Mesothelial cell of epicardium (in vitro differentiated cells): Measurements from ENCODE around the gene ADH1A. TPM values are rescaled to one million over a fixed set of nuclear protein-coding genes. Genes with fewer than 3 reads are reported as not detected.

ENCODE experiments used
- DNase-seq, 2 experiments: peaks; one replicate each; pipeline ENCODE4 v3.0.0; 2021; ENCODE audit warnings: low spot score in 2 of 2; ENCODE audit not compliant: unreplicated experiment in 2 of 2
- H3K27ac Mint-ChIP-seq: 2 replicates; pipeline ENCODE4 v1.8.0; 2021; ENCODE audit warnings: mixed read lengths
- H3K27me3 Mint-ChIP-seq: 2 replicates; pipeline ENCODE4 v1.8.0; 2021; ENCODE audit warnings: low read depth, mixed read lengths
- H3K36me3 Mint-ChIP-seq: 2 replicates; pipeline ENCODE4 v1.8.0; 2021; ENCODE audit warnings: mixed read lengths
- H3K4me1 Mint-ChIP-seq: 2 replicates; pipeline ENCODE4 v1.8.0; 2021; ENCODE audit warnings: mixed read lengths
- H3K4me3 Mint-ChIP-seq: 2 replicates; pipeline ENCODE4 v1.8.0; 2021; ENCODE audit warnings: mild to moderate bottlenecking, moderate library complexity, mixed read lengths
- H3K9me3 Mint-ChIP-seq: 2 replicates; pipeline ENCODE4 v1.8.0; 2021; ENCODE audit warnings: mixed read lengths
- CTCF ChIP-seq: fragments of 200-600 bp; sonication (generic); IDR thresholded peaks from one replicate; pipeline ENCODE4 v1.5.0; 2021; ENCODE audit warnings: antibody characterized with exemption; ENCODE audit not compliant: unreplicated experiment
- total RNA-seq: library from RNA; stranded (reverse); gene quantifications from 3 replicates; pipeline ENCODE4 v1.2.1, GENCODE V29; 2021

ADH1A gene
- total RNA-seq, 1 donor from 2014 or later: not detected

DNA sequence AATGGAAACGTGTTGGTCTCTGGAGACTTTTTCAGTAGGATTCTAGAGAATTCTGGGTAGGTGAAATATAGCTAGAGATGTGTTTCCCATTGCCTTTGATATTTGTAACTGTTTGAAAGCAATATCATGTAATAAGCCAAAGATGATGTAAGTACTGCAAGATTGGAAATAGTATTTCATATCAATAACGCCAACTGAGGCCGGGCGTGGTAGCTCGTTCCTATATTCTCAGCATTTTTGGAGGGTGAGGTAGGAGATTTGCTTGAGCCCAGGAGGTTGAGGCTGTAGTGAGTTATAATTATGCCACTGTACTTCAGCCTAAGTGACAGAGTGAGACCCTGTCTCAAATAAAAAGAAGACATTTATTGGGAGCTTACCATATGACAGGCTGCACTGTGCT lies 9.5 kb downstream of the ADH1A start:
- H3K36me3 Mint-ChIP-seq: no peaks in the 10 kb centered on the region
- no peaks in the 10 kb centered on the region for H3K27me3 Mint-ChIP-seq
- H3K27ac Mint-ChIP-seq: no peak overlapping the region
- no peaks in the 10 kb centered on the region for H3K9me3 Mint-ChIP-seq
- DNase-seq: no peak
- TF ChIP-seq CTCF: no peak
- H3K4me1 Mint-ChIP-seq: no peaks in the 10 kb centered on the region
- H3K4me3 Mint-ChIP-seq: no peak overlapping the region

DNA sequence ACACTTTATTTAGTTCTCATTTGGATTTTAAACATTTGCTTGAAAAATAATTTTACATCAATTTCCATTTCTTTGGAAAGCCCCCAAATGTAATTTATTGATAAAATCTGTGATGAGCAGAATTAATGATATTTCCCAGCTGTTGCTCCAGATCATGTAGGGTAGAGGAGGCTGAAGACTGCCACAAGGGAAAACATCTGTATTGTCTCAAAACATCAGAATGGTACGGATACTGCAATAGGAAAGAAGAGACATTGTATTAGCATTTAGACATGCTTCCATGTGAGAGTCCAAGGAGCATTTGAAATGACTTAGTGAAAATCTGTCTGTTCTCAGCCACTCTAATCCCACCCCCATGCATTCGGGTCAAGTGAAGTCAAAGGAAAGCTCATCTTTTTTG lies 14.4 kb downstream of the ADH1A start:
- H3K4me3 Mint-ChIP-seq: no peak overlapping the region
- no peak for TF ChIP-seq CTCF
- H3K4me1 Mint-ChIP-seq: no peaks in the 10 kb centered on the region
- no peaks in the 10 kb centered on the region for H3K27me3 Mint-ChIP-seq
- no peak for DNase-seq
- no peaks in the 10 kb centered on the region for H3K9me3 Mint-ChIP-seq
- H3K27ac Mint-ChIP-seq: no peak overlapping the region
- H3K36me3 Mint-ChIP-seq: no peaks in the 10 kb centered on the region

DNA sequence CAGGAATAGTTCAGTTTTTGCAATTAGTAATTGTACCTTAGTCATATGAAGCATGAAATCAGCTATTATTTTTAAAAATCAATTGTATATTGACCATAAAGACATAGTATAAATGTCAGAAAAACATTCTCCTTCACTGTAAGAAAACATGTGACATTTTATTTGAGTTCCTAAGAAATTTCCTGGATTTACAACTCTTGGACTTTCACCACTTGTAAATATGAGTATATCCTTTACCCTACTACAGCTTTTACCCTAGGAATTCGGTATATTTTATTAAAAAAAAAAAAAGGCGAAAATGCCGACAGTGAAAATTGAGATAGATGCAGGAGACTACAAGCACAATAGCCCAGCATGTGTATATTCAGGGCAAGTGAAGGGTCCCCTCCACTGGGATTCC lies 14.9 kb downstream of the ADH1A start:
- DNase-seq: no peak
- H3K36me3 Mint-ChIP-seq: no peaks in the 10 kb centered on the region
- H3K4me1 Mint-ChIP-seq: no peaks in the 10 kb centered on the region
- no peak overlapping the region for H3K4me3 Mint-ChIP-seq
- no peak for TF ChIP-seq CTCF
- no peaks in the 10 kb centered on the region for H3K27me3 Mint-ChIP-seq
- H3K9me3 Mint-ChIP-seq: no peaks in the 10 kb centered on the region
- H3K27ac Mint-ChIP-seq: no peak overlapping the region

DNA sequence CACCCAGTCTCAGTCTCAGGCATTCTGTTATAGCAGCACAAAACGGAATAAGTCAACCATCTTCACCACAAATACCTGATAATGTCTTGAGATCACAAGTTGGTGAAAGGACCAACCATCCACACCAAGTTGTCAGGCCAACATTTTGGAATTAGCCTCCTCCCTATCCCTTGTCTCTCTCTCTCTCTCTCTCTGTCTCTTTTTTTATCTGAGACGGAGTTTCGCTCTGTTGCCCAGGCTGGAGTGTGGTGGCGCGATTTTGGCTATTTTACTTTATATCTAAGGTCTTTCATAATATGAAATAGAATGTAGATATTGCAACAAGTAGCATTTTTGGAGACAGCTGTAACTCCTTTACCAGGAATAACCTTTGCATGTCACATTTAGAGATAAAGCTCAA lies 15.7 kb downstream of the ADH1A start:
- no peaks in the 10 kb centered on the region for H3K4me1 Mint-ChIP-seq
- no peak overlapping the region for H3K27ac Mint-ChIP-seq
- H3K36me3 Mint-ChIP-seq: no peaks in the 10 kb centered on the region
- TF ChIP-seq CTCF: no peak
- H3K4me3 Mint-ChIP-seq: no peak overlapping the region
- H3K27me3 Mint-ChIP-seq: no peaks in the 10 kb centered on the region
- H3K9me3 Mint-ChIP-seq: no peaks in the 10 kb centered on the region
- DNase-seq: no peak

DNA sequence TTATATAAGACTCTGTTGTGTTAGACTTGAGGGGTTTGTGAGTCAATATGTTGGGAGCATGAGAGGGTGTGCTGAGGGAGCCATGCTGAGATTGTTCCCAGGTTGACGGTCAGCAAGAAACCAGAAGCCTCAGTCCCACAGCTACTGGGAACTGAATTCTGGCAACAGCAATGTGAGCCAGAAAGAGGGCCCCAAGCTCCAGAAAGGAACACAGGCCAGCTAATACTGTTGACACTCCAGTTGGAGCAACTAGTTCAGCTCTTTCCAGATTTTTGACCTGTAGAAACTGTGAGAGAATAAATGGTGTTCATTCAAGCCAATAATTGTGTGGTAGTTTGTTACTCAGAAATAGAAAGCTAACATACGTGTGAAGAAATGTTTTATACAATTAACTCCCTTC lies 17.1 kb downstream of the ADH1A start:
- Mint-ChIP-seq H3K9me3 (peaks cover 5% of the 10 kb centered on the region), H3K27me3 (no peaks in the 10 kb centered on the region), H3K4me3 (no peak overlapping the region), H3K27ac (no peak overlapping the region), H3K4me1 (no peaks in the 10 kb centered on the region), H3K36me3 (peaks cover 4% of the 10 kb centered on the region)
- DNase-seq: no peak
- no peak for TF ChIP-seq CTCF

DNA sequence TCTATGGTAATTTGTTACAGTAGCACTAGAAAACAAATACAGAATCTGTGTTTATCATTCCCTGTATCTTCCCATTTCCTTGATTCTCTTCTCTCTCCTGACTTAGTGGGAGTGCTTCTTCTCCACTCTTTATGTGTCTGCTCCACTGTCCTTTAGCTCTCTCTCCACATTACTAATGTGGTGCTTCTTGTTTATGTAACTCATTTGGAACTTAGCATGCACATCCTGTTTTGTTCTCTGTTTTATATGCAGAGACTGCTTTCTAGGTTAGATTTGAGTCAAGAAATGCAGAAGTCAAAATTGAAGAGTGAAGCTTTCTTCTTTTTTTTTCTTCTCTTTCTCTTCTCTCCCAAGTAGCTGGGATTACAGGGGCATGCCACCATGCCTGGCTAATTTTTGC lies 25.9 kb downstream of the ADH1A start:
- no peak for TF ChIP-seq CTCF
- H3K27ac Mint-ChIP-seq: no peak overlapping the region
- no peak for DNase-seq
- H3K9me3 Mint-ChIP-seq: peaks cover 30% of the 10 kb centered on the region
- no peaks in the 10 kb centered on the region for H3K4me1 Mint-ChIP-seq
- no peaks in the 10 kb centered on the region for H3K27me3 Mint-ChIP-seq
- H3K36me3 Mint-ChIP-seq: peaks cover 8% of the 10 kb centered on the region
- H3K4me3 Mint-ChIP-seq: no peak overlapping the region
